Measurements from ENCODE around the gene IKBKE. TPM values are rescaled to one million over a fixed set of nuclear protein-coding genes. Genes with fewer than 3 reads are reported as not detected.
"Not testable (repeated sequence)": the region's sequence is repeated elsewhere in the genome, so short reads cannot be mapped to it uniquely, and the experiment has no call there.

Gene IKBKE
- total and polyA plus RNA-seq, 9 donors, result 0.86 to 3.9 (median 2.3) TPM

- Histone ChIP-seq H3K4me3 (no peak overlapping the region), H3K9me3 (no peaks in the 10 kb centered on the region), H3K27ac (no peak overlapping the region), H3K4me1 (ENCODE audit: insufficient read depth) (no peaks in the 10 kb centered on the region), H3K36me3 (no peaks in the 10 kb centered on the region), H3K27me3 (no peaks in the 10 kb centered on the region)
- DNase-seq, result peak; percentile 61 to 80 (median 79)
- WGBS, 3 donors, result 69 to 76% (median 73%) methylated on average over 13 to 14 of the region's 14 CpGs
- TF ChIP-seq CTCF (IDR thresholded peaks at IDR 0.05), result peak; percentile 59 to 76 (median 69)
- TF ChIP-seq POLR2A (IDR thresholded peaks at IDR 0.05), result no peak
- TF ChIP-seq EP300 (IDR thresholded peaks at IDR 0.05), result no peak
- intact Hi-C loops (cut with DNase I), result loop anchor here in 2 of 4 donors (10.0 kb wide), 2 partner anchors 185 to 435 kb away; no protein-coding TSS in a partner anchor
These were observed 9.2 kb downstream of the IKBKE start for GRCh38 chr1:206479183-206480125.

GRCh38 chr1:206480211-206480610, 9.9 kb downstream of the IKBKE start:
- Histone ChIP-seq H3K4me3 (no peak overlapping the region), H3K9me3 (no peaks in the 10 kb centered on the region), H3K27ac (no peak overlapping the region), H3K36me3 (no peaks in the 10 kb centered on the region), H3K27me3 (no peaks in the 10 kb centered on the region), H3K4me1 (ENCODE audit: insufficient read depth) (no peaks in the 10 kb centered on the region)
- intact Hi-C loops (cut with DNase I), result loop anchor here in 1 of 4 donors (10.0 kb wide), 1 partner anchor 185 kb away; no protein-coding TSS in a partner anchor
- TF ChIP-seq CTCF (IDR thresholded peaks at IDR 0.05) (no peak), POLR2A (IDR thresholded peaks at IDR 0.05) (no peak), EP300 (IDR thresholded peaks at IDR 0.05) (no peak)
- WGBS, 3 donors, result 80 to 87% (median 81%) methylated on average over 8 of the region's 8 CpGs
- DNase-seq, result no peak

GRCh38 chr1:206482611-206483010, 12.3 kb downstream of the IKBKE start:
- H3K36me3 ChIP-seq, result no peaks in the 10 kb centered on the region
- no peak overlapping the region for H3K27ac ChIP-seq
- DNase-seq, result no peak
- no peaks in the 10 kb centered on the region for H3K4me1 ChIP-seq (ENCODE audit: insufficient read depth)
- H3K9me3 ChIP-seq, result no peaks in the 10 kb centered on the region
- H3K4me3 ChIP-seq, result no peak overlapping the region
- intact Hi-C loops (cut with DNase I), result loop anchor here in 1 of 4 donors (10.0 kb wide), 1 partner anchor 182 kb away; no protein-coding TSS in a partner anchor
- WGBS, 3 donors, result 92 to 95% (median 93%) methylated on average over 2 of the region's 2 CpGs
- TF ChIP-seq CTCF (IDR thresholded peaks at IDR 0.05), result no peak
- no peak for TF ChIP-seq POLR2A (IDR thresholded peaks at IDR 0.05)
- TF ChIP-seq EP300 (IDR thresholded peaks at IDR 0.05), result no peak
- no peaks in the 10 kb centered on the region for H3K27me3 ChIP-seq

- intact Hi-C loops (cut with DNase I), result loop anchor here in 1 of 4 donors (10.0 kb wide), 1 partner anchor 181 kb away; no protein-coding TSS in a partner anchor
- H3K4me1 ChIP-seq (ENCODE audit: insufficient read depth); H3K27ac ChIP-seq; H3K4me3 ChIP-seq; DNase-seq; H3K9me3 ChIP-seq; H3K36me3 ChIP-seq; H3K27me3 ChIP-seq: not testable (repeated sequence)
- 85 to 93% (median 89%) methylated on average over 1 of the region's 1 CpG for WGBS, 3 donors
These were observed 13.6 kb downstream of the IKBKE start for GRCh38 chr1:206483864-206484263.

- Histone ChIP-seq H3K27ac (no peak overlapping the region), H3K4me1 (ENCODE audit: insufficient read depth) (no peaks in the 10 kb centered on the region), H3K9me3 (no peaks in the 10 kb centered on the region), H3K36me3 (no peaks in the 10 kb centered on the region), H3K27me3 (no peaks in the 10 kb centered on the region), H3K4me3 (no peak overlapping the region)
- intact Hi-C loops (cut with DNase I), result loop anchor here in 1 of 4 donors (10.0 kb wide), 1 partner anchor 180 kb away; no protein-coding TSS in a partner anchor
- 89 to 93% (median 90%) methylated on average over 9 to 10 of the region's 10 CpGs for WGBS, 3 donors
- DNase-seq, result no peak
- TF ChIP-seq CTCF (IDR thresholded peaks at IDR 0.05) (no peak), POLR2A (IDR thresholded peaks at IDR 0.05) (no peak), EP300 (IDR thresholded peaks at IDR 0.05) (no peak)
These were observed 14.6 kb downstream of the IKBKE start for GRCh38 chr1:206484901-206485300.
